ENCODE measurements around the gene NEXN. TPM values are rescaled to one million over a fixed set of nuclear protein-coding genes. Genes with fewer than 3 reads are reported as not detected.

Gene NEXN
- total and polyA plus RNA-seq, 2 of the 13 experiments (the other 11 are each of a cell fraction or from before 2014, with no cell fraction given) = 0.07 to 0.97 TPM

DNA sequence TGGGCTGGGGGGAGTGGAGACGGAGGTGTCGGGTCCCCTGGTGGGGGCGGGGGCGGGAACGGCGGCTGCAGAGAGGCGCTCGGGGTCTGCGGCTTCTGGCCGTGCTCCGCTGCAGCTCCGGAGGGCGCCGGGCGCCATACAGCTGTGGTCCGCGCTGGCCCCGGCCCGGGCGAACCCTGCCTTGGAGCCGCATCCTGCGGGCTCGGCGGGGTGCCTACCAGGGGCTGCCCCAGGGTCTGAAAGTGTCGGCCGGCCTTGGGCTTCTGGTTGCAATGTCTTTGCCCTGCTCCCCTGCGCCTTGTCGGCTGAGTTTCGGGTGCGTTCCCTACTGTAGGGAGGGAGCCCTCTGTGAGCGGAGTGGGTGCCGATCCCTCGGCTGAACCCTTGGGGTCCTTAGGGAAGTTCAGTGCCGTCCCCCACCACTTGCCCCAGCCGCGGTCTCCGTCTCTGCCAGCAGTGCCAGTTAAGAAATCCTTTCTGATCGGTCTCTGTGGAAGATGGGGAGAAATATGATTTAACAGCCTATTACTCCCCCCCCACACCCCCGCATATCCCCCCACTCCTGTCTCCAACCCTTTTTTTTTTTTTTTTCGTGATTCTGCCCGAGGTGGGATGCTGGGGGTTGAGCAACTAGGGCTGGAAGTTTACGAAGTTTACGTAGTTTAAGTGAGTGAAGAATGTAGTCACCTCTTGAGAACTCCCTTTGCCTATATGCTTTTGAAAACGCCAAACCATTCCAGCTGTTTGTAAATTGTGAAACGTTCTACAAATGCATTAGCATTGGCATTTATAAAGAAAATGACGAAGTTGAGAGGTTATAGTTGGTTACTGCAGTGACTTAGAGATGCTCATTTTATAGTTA is 588 bp downstream of the NEXN start (continued):
- TF ChIP-seq, protein P1, sequence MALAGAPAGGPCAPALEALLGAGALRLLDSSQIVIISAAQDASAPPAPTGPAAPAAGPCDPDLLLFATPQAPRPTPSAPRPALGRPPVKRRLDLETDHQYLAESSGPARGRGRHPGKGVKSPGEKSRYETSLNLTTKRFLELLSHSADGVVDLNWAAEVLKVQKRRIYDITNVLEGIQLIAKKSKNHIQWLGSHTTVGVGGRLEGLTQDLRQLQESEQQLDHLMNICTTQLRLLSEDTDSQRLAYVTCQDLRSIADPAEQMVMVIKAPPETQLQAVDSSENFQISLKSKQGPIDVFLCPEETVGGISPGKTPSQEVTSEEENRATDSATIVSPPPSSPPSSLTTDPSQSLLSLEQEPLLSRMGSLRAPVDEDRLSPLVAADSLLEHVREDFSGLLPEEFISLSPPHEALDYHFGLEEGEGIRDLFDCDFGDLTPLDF (CRISPR knock-in tag; IDR thresholded peaks at IDR 0.05) = no peak
- TF ChIP-seq, protein P2, sequence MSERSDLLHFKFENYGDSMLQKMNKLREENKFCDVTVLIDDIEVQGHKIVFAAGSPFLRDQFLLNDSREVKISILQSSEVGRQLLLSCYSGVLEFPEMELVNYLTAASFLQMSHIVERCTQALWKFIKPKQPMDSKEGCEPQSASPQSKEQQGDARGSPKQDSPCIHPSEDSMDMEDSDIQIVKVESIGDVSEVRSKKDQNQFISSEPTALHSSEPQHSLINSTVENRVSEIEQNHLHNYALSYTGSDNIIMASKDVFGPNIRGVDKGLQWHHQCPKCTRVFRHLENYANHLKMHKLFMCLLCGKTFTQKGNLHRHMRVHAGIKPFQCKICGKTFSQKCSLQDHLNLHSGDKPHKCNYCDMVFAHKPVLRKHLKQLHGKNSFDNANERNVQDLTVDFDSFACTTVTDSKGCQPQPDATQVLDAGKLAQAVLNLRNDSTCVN (CRISPR knock-in tag; IDR thresholded peaks at IDR 0.05; ENCODE audit: borderline replicate concordance) = no peak
- TF ChIP-seq BRCA1 (CRISPR knock-in tag; IDR thresholded peaks at IDR 0.05) (peak; percentile 37; the same call in 1 of the 2 replicates), NFRKB (IDR thresholded peaks at IDR 0.05) (no peak), JUNB (CRISPR knock-in tag; IDR thresholded peaks at IDR 0.05; ENCODE audit: borderline replicate concordance) (no peak), HDAC6 (IDR thresholded peaks at IDR 0.05; ENCODE audit: low read depth, low read length) (no peak), ZMYM3 (CRISPR knock-in tag; IDR thresholded peaks at IDR 0.05) (no peak), RXRA (CRISPR knock-in tag; IDR thresholded peaks at IDR 0.05) (no peak), ZNF605 (CRISPR knock-in tag; IDR thresholded peaks at IDR 0.05) (no peak), ZNF225 (CRISPR knock-in tag; IDR thresholded peaks at IDR 0.05) (no peak), ZNF251 (CRISPR knock-in tag; IDR thresholded peaks at IDR 0.05) (no peak), PCBP1 (IDR thresholded peaks at IDR 0.05; ENCODE audit: borderline replicate concordance, low read depth, low read length) (no peak), ZNF552 (CRISPR knock-in tag; IDR thresholded peaks at IDR 0.05; ENCODE audit: borderline replicate concordance) (no peak), ZNF274 (CRISPR knock-in tag; IDR thresholded peaks at IDR 0.05) (no peak), ZFP41 (CRISPR knock-in tag; IDR thresholded peaks at IDR 0.05; ENCODE audit: borderline replicate concordance) (no peak), YEATS2 (CRISPR knock-in tag; IDR thresholded peaks at IDR 0.05; ENCODE audit: borderline replicate concordance) (no peak), FOXC1 (CRISPR knock-in tag; IDR thresholded peaks at IDR 0.05; ENCODE audit: borderline replicate concordance) (no peak), ZNF776 (CRISPR knock-in tag; IDR thresholded peaks at IDR 0.05) (no peak), ZNF232 (CRISPR knock-in tag; IDR thresholded peaks at IDR 0.05; ENCODE audit: borderline replicate concordance) (no peak), FOXK1 (CRISPR knock-in tag; IDR thresholded peaks at IDR 0.05; ENCODE audit: borderline replicate concordance, low read depth) (no peak), ARHGAP35 (CRISPR knock-in tag; IDR thresholded peaks at IDR 0.05; ENCODE audit: borderline replicate concordance) (no peak)
- TF ChIP-seq, protein P3, sequence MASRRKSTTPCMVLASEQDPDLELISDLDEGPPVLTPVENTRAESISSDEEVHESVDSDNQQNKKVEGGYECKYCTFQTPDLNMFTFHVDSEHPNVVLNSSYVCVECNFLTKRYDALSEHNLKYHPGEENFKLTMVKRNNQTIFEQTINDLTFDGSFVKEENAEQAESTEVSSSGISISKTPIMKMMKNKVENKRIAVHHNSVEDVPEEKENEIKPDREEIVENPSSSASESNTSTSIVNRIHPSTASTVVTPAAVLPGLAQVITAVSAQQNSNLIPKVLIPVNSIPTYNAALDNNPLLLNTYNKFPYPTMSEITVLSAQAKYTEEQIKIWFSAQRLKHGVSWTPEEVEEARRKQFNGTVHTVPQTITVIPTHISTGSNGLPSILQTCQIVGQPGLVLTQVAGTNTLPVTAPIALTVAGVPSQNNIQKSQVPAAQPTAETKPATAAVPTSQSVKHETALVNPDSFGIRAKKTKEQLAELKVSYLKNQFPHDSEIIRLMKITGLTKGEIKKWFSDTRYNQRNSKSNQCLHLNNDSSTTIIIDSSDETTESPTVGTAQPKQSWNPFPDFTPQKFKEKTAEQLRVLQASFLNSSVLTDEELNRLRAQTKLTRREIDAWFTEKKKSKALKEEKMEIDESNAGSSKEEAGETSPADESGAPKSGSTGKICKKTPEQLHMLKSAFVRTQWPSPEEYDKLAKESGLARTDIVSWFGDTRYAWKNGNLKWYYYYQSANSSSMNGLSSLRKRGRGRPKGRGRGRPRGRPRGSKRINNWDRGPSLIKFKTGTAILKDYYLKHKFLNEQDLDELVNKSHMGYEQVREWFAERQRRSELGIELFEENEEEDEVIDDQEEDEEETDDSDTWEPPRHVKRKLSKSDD (CRISPR knock-in tag; IDR thresholded peaks at IDR 0.05; ENCODE audit: low read depth) = no peak

All from HepG2 (cell line).